Kasumi-1 (cell line): ENCODE results near the gene FLACC1.
A peak's percentile ranks its signal among the peaks of the same experiment; 100 is the strongest.
"Not testable (repeated sequence)": the region's sequence is repeated elsewhere in the genome, so short reads cannot be mapped to it uniquely, and the experiment has no call there.

Experiments used
- DNase-seq, 2 experiments: peaks; one replicate each; lab custom pipeline; 2025; lab: John Stamatoyannopoulos, UW

The FLACC1 gene, protein sequence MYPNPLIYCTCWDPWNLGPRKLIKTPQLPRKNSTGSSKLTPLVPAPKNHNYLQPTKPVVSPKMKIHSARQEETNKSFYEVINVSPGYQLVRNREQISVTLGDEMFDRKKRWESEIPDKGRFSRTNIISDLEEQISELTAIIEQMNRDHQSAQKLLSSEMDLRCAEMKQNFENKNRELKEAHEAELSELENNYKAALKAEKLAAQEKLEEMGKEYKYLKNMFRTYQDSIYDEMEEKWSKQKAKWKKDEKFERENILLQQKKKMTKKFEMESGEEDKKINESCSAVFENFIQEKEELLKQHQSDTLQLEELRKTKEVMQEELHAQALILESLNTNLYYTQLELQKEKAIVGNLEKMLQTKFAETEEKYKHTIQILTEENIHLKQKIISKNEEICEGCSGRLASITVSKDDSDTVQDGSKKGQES

GRCh38 chr2:201357221-201357620, at the start of gene FLACC1:
Gene FLACC1, minus strand, starts transcription at chr2:201357345. Its CDS starts 5,941 bp downstream, at chr2:201351404.
- DNase-seq, result no peak

- DNase-seq, result peak; percentile 17 to 18
Observed at GRCh38 chr2:201406077-201406662, 49.0 kb upstream of the FLACC1 start.

DNA sequence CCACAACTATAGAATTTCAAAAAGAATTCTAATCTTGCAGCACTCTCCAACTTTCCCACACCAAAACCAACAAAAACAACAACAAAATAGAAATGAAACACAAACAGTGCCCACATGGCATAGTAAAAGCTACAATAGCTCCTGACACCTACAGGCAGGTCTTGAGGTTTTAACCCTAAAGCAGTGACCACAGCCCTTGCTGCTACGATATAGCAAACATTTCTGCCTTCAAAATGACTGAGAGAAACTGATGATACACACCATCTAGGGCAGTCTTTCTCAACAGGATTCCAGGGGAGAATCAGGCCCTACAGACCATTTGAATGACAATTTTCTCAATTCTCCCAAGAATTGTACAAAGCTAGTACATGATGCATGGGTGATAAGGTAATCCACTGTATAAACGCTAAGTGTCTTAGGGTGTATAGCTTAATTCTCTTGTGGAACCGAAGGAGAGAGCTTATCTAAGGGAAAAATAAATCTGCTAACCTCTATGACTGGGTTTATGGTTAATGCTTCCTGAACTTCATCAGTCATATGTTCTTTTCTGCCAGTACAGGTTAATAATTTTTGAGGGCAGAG, 47.6 kb upstream of the FLACC1 start:
- no peak for DNase-seq

DNA sequence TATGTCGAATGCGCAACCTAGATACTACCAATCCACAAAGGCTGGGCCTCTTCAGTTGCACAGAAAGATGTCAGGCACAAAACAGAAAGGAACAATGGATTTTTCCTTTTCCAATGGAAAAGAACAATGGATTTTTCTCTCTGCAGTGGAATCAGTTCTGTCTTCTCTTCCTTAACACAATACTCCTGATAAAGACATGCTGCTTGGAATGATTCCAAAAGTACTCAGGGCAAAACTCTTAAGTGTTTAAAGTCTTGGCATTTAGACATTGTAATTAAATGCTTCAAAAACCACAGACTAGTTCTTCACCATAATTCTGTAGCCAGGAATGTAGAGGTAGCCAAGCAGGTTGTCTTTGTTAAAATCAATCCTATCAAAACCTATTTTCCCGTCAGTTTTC, 46.7 kb upstream of the FLACC1 start:
- no peak for DNase-seq

GRCh38 chr2:201402651-201403562, 45.8 kb upstream of the FLACC1 start:
- no peak for DNase-seq

- no peak for DNase-seq
Observed at GRCh38 chr2:201401815-201402214, 44.7 kb upstream of the FLACC1 start.

- DNase-seq, result no peak
Observed at GRCh38 chr2:201396595-201396994, 39.5 kb upstream of the FLACC1 start.

- no peak for DNase-seq
Observed at GRCh38 chr2:201383136-201383535, 26.0 kb upstream of the FLACC1 start.

DNA sequence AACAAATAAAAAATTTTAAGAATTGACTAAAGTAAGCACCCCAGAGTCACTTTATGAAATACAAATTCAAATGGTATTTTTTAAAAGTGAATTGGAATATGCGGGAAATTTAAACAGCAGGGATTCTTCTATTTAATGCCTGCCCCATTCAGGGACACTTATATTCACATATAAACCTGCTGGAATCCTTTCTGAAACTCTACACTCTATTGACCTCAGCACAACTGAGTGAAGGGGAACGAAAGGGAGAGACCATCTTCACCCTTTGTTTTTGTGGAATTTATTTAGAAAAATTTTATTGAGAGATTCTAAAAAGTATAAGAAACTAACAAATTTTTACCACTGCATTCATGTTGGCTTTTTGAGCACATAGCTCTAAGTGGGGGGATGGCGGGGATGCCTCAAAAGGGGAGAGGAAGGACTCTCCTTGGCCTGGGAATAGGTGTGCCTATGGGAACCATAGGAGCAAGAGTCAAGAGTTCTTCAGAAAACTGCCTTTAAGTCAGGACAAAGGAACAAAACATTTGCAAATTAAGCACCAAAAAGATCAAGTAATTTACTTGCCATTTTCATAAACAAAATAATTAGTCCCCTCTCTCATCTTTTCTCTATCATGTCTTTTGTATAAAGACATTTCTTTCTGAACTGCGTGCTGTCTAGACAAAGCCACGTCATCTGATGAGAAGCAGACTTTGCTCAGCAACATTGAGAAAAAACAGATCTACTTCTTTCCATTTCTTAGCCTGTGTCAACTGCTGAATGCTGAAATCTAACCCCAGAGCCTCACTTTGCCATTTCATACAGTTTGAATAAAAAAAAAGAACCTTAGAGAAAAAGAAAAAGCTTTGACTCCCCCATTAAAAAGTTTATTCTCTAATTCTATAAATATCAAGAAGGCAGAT, 21.6 kb upstream of the FLACC1 start:
- DNase-seq, result no peak

DNA sequence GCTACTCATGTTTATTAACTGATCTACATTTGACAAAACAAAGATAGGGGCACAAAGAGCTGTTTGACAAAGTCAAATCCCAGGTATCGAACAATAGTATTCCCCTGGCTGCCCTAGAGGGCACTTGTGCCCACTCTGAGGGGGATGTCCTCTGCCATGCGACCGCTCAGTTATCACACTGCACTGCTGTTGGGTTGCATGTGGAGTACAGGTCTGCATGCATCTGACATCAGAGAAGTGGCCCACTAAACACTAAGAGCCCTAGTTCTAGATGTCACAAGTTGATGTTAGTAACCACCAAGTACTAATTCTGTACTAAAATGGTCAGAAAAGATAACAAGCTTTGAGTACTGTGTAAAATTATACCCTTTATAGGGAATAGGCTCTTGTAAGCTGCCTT, 20.1 kb upstream of the FLACC1 start:
- DNase-seq, result no peak

DNA sequence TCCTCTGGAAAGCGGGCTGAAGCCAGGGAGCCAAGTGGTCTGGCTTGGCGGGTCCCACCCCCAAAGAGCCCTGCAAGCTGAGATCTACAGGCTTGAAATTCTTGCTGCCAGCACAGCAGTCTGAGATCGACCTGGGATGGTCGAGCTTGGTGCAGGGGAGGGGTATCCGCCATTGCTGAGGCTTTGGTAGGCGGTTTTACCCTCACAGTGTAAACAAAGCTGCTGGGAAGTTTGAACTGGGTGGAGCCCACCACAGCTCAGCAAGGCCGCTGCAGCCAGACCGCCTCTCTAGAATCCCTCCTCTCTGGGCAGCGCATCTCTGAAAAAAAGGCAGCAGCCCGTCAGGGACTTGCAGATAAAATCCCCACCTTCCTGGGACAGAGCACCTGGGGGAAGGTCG, 12.6 kb upstream of the FLACC1 start:
- DNase-seq, result no peak

GRCh38 chr2:201369318-201369717, 12.2 kb upstream of the FLACC1 start:
- not testable (repeated sequence) for DNase-seq

GRCh38 chr2:201366146-201366545, 9.0 kb upstream of the FLACC1 start:
- no peak for DNase-seq

GRCh38 chr2:201363857-201364560, 6.9 kb upstream of the FLACC1 start:
- DNase-seq, result peak; percentile 92 to 94

GRCh38 chr2:201362396-201362795, 5.3 kb upstream of the FLACC1 start:
- DNase-seq, result no peak

DNA sequence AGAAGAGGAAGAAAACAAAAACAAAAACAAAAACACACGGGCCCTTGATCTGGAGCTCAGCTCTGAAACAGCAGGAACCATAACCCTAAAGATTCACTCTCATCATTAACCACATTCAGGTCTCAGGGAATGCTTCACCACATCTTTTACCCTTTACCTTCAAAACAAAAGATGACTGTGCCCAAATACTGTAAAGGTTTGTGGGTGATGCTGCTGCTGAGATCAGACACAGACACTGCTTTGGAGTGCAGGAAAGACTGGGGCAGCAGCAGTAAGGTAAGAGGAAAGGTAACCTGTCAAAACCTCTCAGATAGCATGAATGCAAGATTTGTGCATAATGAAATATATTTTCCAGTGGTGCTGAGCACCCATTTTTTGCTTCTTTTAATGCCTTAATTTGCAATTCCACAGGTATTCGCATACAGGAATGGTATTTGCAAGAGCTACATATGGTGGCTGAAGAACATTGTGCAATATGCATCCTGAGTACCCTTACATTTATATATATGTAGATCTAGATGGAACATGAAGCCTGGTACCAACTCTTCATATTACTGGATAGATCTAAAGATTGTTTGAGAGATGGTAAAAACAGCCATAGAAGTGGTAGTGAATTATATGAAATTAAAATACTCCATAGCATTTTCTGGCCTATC, 4.1 kb upstream of the FLACC1 start:
- DNase-seq, result no peak

GRCh38 chr2:201360256-201360655, 3.1 kb upstream of the FLACC1 start:
- no peak for DNase-seq

GRCh38 chr2:201358684-201359083, 1.5 kb upstream of the FLACC1 start:
- DNase-seq, result no peak

DNA sequence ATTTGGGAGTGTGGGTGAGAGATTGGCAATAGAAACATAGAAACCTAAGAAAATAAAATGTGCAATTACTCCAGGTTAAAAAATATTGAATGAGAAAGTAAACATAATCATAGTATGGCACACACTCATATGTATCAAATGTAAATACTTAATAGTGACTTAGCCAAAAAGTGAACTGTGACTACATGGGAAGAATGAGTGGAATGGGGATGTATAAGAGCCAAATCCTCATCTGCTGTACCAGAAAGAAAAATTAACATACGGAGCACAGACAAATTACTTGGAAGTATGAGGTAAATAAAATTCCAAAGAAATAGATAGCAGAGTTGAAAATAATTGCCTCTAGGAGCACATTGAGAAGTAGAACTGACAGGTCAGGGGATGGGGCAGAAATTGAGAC, 4.0 kb downstream of the FLACC1 start:
- no peak for DNase-seq

DNA sequence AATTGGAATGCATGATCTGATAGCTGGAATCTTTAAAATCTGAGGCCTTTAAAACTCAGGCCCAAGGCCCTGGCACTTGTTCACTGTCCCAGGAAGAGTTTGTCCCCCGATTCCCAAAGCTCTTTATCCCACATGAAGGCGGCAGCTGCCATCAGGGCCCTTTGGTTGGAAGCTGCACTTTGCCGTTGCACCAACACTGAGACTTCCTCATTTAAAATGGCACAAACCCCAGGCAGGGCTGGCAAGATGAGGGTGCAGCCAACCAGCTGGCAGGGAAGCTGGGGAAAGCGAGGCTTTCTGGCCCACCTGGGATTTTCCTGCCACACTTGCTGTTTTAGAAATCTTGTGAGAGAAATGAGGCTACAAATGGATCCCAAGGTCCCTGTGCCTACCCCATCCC, 6.3 kb downstream of the FLACC1 start:
- DNase-seq, result no peak
